Bronchial epithelial cell (primary cell): ENCODE measurements around the gene JMJD6. TPM values are rescaled to one million over a fixed set of nuclear protein-coding genes. Genes with fewer than 3 reads are reported as not detected.

ENCODE experiments used
- DNase-seq: peaks from one replicate; pipeline ENCODE4 v3.0.0-alpha.2; 2010; ENCODE audit warnings: low read depth
- FAIRE-seq: peaks from 2 replicates; lab custom pipeline; 2011; peaks lifted over from hg19 to GRCh38; lab: Jason Lieb, UNC
- H3K27me3 ChIP-seq: 2 replicates; pipeline ENCODE4 v1.5.1; 2011; ENCODE audit warnings: low read length; ENCODE audit not compliant: control insufficient read depth, insufficient read depth
- H3K36me3 ChIP-seq: 2 replicates; pipeline ENCODE4 v1.5.1; 2011; ENCODE audit warnings: low read length; ENCODE audit not compliant: control insufficient read depth, insufficient read depth
- H3K4me3 ChIP-seq: 2 replicates; pipeline ENCODE4 v1.5.1; 2011; ENCODE audit warnings: mild to moderate bottlenecking, low read depth, low read length, control low read depth
- CTCF ChIP-seq: IDR thresholded peaks from 2 replicates; pipeline ENCODE4 v1.5.1; 2011; ENCODE audit warnings: mild to moderate bottlenecking, moderate library complexity, low read length, control low read depth, inconsistent platforms; ENCODE audit not compliant: insufficient read depth, severe bottlenecking
- total RNA-seq: library from RNA; depleted of rRNA; stranded (reverse); fragments of >200 nt; gene quantifications from 2 replicates; pipeline ENCODE4 v1.2.1, GENCODE V29; 2014

JMJD6 gene
- total RNA-seq, 1 donor from 2014 or later = 16.6 TPM

GRCh38 chr17:76686538-76687297 lies 39.7 kb downstream of the JMJD6 start:
- no peak for TF ChIP-seq CTCF
- Histone ChIP-seq H3K36me3 (peaks cover 7% of the 10 kb centered on the region), H3K4me3 (no peak overlapping the region), H3K27me3 (no peaks in the 10 kb centered on the region)
- DNase-seq (no peak), FAIRE-seq (no peak)

- no peak overlapping the region for H3K4me3 ChIP-seq
- FAIRE-seq (no peak), DNase-seq (no peak)
- H3K27me3 ChIP-seq = no peaks in the 10 kb centered on the region
- H3K36me3 ChIP-seq = peaks cover 8% of the 10 kb centered on the region
- no peak for TF ChIP-seq CTCF
These were observed 40.6 kb downstream of the JMJD6 start for GRCh38 chr17:76685846-76686245.

GRCh38 chr17:76685366-76685765 lies 41.0 kb downstream of the JMJD6 start:
- FAIRE-seq (no peak), DNase-seq (no peak)
- no peaks in the 10 kb centered on the region for H3K27me3 ChIP-seq
- no peak for TF ChIP-seq CTCF
- H3K36me3 ChIP-seq = peaks cover 7% of the 10 kb centered on the region
- no peak overlapping the region for H3K4me3 ChIP-seq

- DNase-seq (no peak), FAIRE-seq (no peak)
- TF ChIP-seq CTCF = no peak
- no peak overlapping the region for H3K4me3 ChIP-seq
- no peaks in the 10 kb centered on the region for H3K27me3 ChIP-seq
- peaks cover 7% of the 10 kb centered on the region for H3K36me3 ChIP-seq
These were observed 41.6 kb downstream of the JMJD6 start for GRCh38 chr17:76684756-76685155.

- FAIRE-seq = no peak
- no peak for TF ChIP-seq CTCF
These were observed 42.3 kb downstream of the JMJD6 start for GRCh38 chr17:76683921-76684745.

More at GRCh38 chr17:76683921-76684745, 42.3 kb downstream of the JMJD6 start:
- no peak overlapping the region for H3K4me3 ChIP-seq
- no peaks in the 10 kb centered on the region for H3K27me3 ChIP-seq
- peaks cover 5% of the 10 kb centered on the region for H3K36me3 ChIP-seq
- DNase-seq = no peak
